Tibial artery (tissue), 4 donors: ENCODE results near the gene TMED1.
A peak's percentile ranks its signal among the peaks of the same experiment; 100 is the strongest.

ENCODE experiments used
- DNase-seq, 2 donors: peaks; one replicate each; pipeline ENCODE4 v3.0.0-alpha.2; 2019
- H3K27ac ChIP-seq, 2 donors: fragments of 200-600 bp; sonication (generic) in 1 of 2; 1 replicate in 1 of 2; 2 replicates in 1 of 2; pipeline ENCODE4 v1.5.1; 2018 to 2019; ENCODE audit warnings: mild to moderate bottlenecking in 1 of 2
- H3K27me3 ChIP-seq, 2 donors: fragments of 200-600 bp; sonication (generic) in 1 of 2; one replicate each; pipeline versions ENCODE4 v1.5.1 to v1.6.0; 2016 to 2019
- H3K36me3 ChIP-seq, 3 donors: fragments of 200-600 bp; sonication (generic) in 2 of 3; one replicate each; pipeline ENCODE4 v1.5.1; 2016 to 2019; ENCODE audit warnings: mild to moderate bottlenecking in 2 of 3
- H3K4me1 ChIP-seq, 4 donors: fragments of 200-600 bp; sonication (generic) in 2 of 4; 1 replicate in 3 of 4; 2 replicates in 1 of 4; pipeline ENCODE4 v1.5.1; 2016 to 2019
- H3K4me3 ChIP-seq, 2 donors: fragments of 200-600 bp; sonication (generic) in 1 of 2; 1 replicate in 1 of 2; 2 replicates in 1 of 2; pipeline ENCODE4 v1.5.1; 2018 to 2019; ENCODE audit warnings: mild to moderate bottlenecking in 2 of 2
- H3K9me3 ChIP-seq, 3 donors: fragments of 200-600 bp; sonication (generic) in 1 of 3; one replicate each; pipeline ENCODE4 v1.5.1; 2016 to 2019
- CTCF ChIP-seq, 2 experiments: fragments of 200-600 bp in 1 of 2; fragments of 450-650 bp in 1 of 2; IDR thresholded peaks; one replicate each; pipeline ENCODE4 v1.5.1; 2017 to 2019; ENCODE audit warnings: antibody characterized with exemption in 2 of 2, mild to moderate bottlenecking in 1 of 2, moderate library complexity in 1 of 2
- intact Hi-C: fragments of 100-400 bp; cut with DNase I; formaldehyde crosslinking; loops from one replicate; pipeline ENCODE4 v1.15.0; 2023; ENCODE audit warnings: low total_unique reads

Gene TMED1

GRCh38 chr19:10815969-10816644, 19.9 kb downstream of the TMED1 start:
- Histone ChIP-seq H3K36me3 (peaks cover 22 to 79% (median 55%) of the 10 kb centered on the region in 3 donors), H3K9me3 (no peaks in the 10 kb centered on the region), H3K4me1 (peaks cover 0 to 30% (median 15%) of the 10 kb centered on the region in 4 donors), H3K27me3 (no peaks in the 10 kb centered on the region), H3K27ac (peak overlapping the region; percentile 80 to 81), H3K4me3 (peak overlapping the region; percentile 42 to 51)
- TF ChIP-seq CTCF (IDR thresholded peaks at IDR 0.05), result no peak
- intact Hi-C loops, result no loop called here
- no peak for DNase-seq

GRCh38 chr19:10815007-10815536, 20.9 kb downstream of the TMED1 start:
- no peak overlapping the region for H3K4me3 ChIP-seq
- no peak for TF ChIP-seq CTCF (IDR thresholded peaks at IDR 0.05)
- H3K9me3 ChIP-seq, result no peaks in the 10 kb centered on the region
- H3K36me3 ChIP-seq, result peaks cover 20 to 79% (median 54%) of the 10 kb centered on the region in 3 donors
- H3K4me1 ChIP-seq, result peaks cover 0 to 30% (median 15%) of the 10 kb centered on the region in 4 donors
- DNase-seq, result no peak
- no peak overlapping the region for H3K27ac ChIP-seq
- intact Hi-C loops, result no loop called here
- H3K27me3 ChIP-seq, result no peaks in the 10 kb centered on the region

GRCh38 chr19:10812902-10813404, 23.1 kb downstream of the TMED1 start:
- no peak overlapping the region for H3K4me3 ChIP-seq
- intact Hi-C loops, result no loop called here
- H3K27me3 ChIP-seq, result no peaks in the 10 kb centered on the region
- H3K36me3 ChIP-seq, result peaks cover 24 to 87% (median 66%) of the 10 kb centered on the region in 3 donors
- H3K27ac ChIP-seq, result peak overlapping the region; percentile 13 to 20
- TF ChIP-seq CTCF (IDR thresholded peaks at IDR 0.05), result no peak
- peaks cover 0 to 22% (median 7%) of the 10 kb centered on the region in 4 donors for H3K4me1 ChIP-seq
- DNase-seq, result peak; percentile 63 to 82
- H3K9me3 ChIP-seq, result no peaks in the 10 kb centered on the region

- Histone ChIP-seq H3K36me3 (peaks cover 24 to 93% (median 68%) of the 10 kb centered on the region in 3 donors), H3K27me3 (no peaks in the 10 kb centered on the region), H3K9me3 (no peaks in the 10 kb centered on the region), H3K4me1 (peaks cover 0 to 17% (median 4%) of the 10 kb centered on the region in 4 donors), H3K27ac (no peak overlapping the region), H3K4me3 (no peak overlapping the region)
- no peak for DNase-seq
- intact Hi-C loops, result no loop called here
- TF ChIP-seq CTCF (IDR thresholded peaks at IDR 0.05), result no peak
Measured at GRCh38 chr19:10812196-10812595, 23.8 kb downstream of the TMED1 start.

GRCh38 chr19:10811391-10812111, 24.5 kb downstream of the TMED1 start:
- H3K27ac ChIP-seq, result no peak overlapping the region
- no peaks in the 10 kb centered on the region for H3K9me3 ChIP-seq
- TF ChIP-seq CTCF (IDR thresholded peaks at IDR 0.05), result no peak
- H3K27me3 ChIP-seq, result no peaks in the 10 kb centered on the region
- peaks cover 24 to 99% (median 72%) of the 10 kb centered on the region in 3 donors for H3K36me3 ChIP-seq
- H3K4me1 ChIP-seq, result peaks cover 0 to 11% (median 2%) of the 10 kb centered on the region in 4 donors
- no peak overlapping the region for H3K4me3 ChIP-seq
- intact Hi-C loops, result no loop called here
- DNase-seq, result no peak
